ENCODE results near the gene OS9. TPM values are rescaled to one million over a fixed set of nuclear protein-coding genes. Genes with fewer than 3 reads are reported as not detected.

OS9 gene
- total RNA-seq, 1 donor: 211 TPM

DNA sequence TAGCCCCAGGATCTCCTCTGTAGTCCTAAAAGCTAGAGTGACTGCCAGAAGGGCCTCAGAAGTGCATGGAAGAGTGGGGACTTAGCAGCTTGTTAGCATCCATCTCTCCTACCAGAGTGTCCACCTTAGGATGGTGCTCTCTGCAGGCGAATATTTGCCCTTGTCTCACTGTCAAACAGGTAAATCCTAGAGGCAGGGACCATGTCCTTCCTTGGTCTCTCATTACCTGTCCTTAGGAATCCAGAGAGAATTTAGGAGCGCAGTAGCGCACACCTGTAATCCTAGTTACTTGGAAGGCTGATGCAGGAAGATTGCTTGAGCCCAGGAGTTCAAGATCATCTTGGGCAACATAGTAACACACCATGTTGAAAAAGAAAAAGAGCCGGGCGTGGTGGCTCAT, 23.2 kb downstream of the OS9 start:
- no peak overlapping the region for H3K27ac ChIP-seq (ENCODE audit: low read depth, low read length)
- TF ChIP-seq, protein P1, sequence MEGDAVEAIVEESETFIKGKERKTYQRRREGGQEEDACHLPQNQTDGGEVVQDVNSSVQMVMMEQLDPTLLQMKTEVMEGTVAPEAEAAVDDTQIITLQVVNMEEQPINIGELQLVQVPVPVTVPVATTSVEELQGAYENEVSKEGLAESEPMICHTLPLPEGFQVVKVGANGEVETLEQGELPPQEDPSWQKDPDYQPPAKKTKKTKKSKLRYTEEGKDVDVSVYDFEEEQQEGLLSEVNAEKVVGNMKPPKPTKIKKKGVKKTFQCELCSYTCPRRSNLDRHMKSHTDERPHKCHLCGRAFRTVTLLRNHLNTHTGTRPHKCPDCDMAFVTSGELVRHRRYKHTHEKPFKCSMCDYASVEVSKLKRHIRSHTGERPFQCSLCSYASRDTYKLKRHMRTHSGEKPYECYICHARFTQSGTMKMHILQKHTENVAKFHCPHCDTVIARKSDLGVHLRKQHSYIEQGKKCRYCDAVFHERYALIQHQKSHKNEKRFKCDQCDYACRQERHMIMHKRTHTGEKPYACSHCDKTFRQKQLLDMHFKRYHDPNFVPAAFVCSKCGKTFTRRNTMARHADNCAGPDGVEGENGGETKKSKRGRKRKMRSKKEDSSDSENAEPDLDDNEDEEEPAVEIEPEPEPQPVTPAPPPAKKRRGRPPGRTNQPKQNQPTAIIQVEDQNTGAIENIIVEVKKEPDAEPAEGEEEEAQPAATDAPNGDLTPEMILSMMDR (IDR thresholded peaks at IDR 0.05; ENCODE audit: extremely low read depth, low read depth, low read length): no peak
- no peaks in the 10 kb centered on the region for H3K4me1 ChIP-seq (ENCODE audit: insufficient read depth, low read length)
- no peak overlapping the region for H3K4me2 ChIP-seq (ENCODE audit: insufficient read depth, low read length)
- H3K36me3 ChIP-seq (ENCODE audit: insufficient read depth, low read length): peaks cover 36% of the 10 kb centered on the region
- H2AFZ ChIP-seq (ENCODE audit: low read length): no peak overlapping the region
- no peaks in the 10 kb centered on the region for H3K79me2 ChIP-seq (ENCODE audit: insufficient read depth, low read length)
- H3K4me3 ChIP-seq (ENCODE audit: insufficient read depth, low read length): no peak overlapping the region
- no peaks in the 10 kb centered on the region for H3K9me3 ChIP-seq (ENCODE audit: low read depth, low read length)
- H3K27me3 ChIP-seq (ENCODE audit: insufficient read depth, low read length): no peaks in the 10 kb centered on the region
- DNase-seq (ENCODE audit: insufficient read length, low spot score, missing footprints): no peak
- no peaks in the 10 kb centered on the region for H4K20me1 ChIP-seq (ENCODE audit: insufficient read depth, low read length)

DNA sequence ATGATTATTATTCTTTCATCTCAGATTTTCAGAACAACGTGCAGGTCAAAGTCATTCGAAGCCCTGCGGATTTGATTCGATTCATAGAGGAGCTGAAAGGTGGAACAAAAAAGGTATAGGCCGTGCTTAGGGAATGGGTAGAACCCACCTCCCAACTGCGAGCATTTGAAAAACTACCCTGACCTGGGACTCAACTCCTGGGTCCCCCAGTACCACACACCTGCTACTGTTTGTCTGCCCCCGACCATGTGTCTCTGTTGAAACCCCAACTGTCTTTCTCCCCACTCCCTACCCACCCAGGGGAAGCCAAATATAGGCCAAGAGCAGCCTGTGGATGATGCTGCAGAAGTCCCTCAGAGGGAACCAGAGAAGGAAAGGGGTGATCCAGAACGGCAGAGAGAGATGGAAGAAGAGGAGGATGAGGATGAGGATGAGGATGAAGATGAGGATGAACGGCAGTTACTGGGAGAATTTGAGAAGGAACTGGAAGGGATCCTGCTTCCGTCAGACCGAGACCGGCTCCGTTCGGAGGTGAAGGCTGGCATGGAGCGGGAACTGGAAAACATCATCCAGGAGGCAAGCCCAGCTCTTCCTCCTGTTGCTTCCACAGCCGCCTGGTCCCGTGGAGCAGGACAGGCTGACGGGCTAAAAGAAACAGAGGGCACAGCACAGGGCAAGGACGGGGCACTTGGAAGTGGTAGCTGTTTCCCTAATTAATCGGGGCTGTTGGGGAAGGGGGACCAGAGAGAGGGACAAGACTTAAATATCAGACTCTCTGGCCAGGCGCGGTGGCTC, 24.1 kb downstream of the OS9 start:
- no peaks in the 10 kb centered on the region for H3K4me1 ChIP-seq (ENCODE audit: insufficient read depth, low read length)
- H3K4me3 ChIP-seq (ENCODE audit: insufficient read depth, low read length): no peak overlapping the region
- no peak overlapping the region for H3K4me2 ChIP-seq (ENCODE audit: insufficient read depth, low read length)
- H3K79me2 ChIP-seq (ENCODE audit: insufficient read depth, low read length): no peaks in the 10 kb centered on the region
- peaks cover 36% of the 10 kb centered on the region for H3K36me3 ChIP-seq (ENCODE audit: insufficient read depth, low read length)
- no peaks in the 10 kb centered on the region for H3K27me3 ChIP-seq (ENCODE audit: insufficient read depth, low read length)
- H4K20me1 ChIP-seq (ENCODE audit: insufficient read depth, low read length): no peaks in the 10 kb centered on the region
- no peak overlapping the region for H2AFZ ChIP-seq (ENCODE audit: low read length)
- H3K27ac ChIP-seq (ENCODE audit: low read depth, low read length): no peak overlapping the region
- H3K9me3 ChIP-seq (ENCODE audit: low read depth, low read length): no peaks in the 10 kb centered on the region
- DNase-seq (ENCODE audit: insufficient read length, low spot score, missing footprints): peak; percentile 37
- TF ChIP-seq, protein P1 (IDR thresholded peaks at IDR 0.05; ENCODE audit: extremely low read depth, low read depth, low read length): no peak

DNA sequence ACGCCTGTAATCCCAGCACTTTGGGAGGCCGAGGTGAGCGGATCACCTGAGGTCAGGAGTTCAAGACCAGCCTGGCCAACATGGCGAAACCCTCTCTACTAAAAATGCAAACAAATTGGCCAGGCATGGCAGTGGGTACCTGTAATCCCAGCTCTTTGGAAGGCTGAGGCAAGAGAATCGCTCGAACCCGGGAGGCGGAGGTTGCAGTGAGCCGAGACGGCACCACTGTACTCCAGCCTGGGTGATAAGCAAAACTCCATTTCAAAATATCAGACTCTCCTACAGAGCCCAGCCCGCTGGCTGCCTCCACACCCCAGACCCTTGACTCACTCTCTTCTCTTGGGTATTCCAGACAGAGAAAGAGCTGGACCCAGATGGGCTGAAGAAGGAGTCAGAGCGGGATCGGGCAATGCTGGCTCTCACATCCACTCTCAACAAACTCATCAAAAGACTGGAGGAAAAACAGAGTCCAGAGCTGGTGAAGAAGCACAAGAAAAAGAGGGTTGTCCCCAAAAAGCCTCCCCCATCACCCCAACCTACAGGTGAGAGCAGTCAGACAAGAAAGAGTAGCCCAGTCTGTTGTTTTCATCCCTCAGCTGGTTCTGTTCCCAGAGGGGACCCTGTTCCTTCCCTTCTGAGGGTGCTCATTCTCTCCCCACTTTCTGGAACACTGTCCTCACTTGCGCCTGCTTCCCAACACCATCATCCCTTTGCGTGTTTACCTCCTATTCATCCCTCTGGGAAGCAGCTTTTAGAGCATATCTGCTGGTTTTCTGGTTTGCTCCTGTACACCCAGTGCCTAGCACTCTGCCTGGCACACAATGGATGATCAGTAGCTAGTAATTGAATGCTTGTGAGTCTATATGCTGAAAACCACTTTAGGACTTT, 25.0 kb downstream of the OS9 start:
- Histone ChIP-seq H3K79me2 (ENCODE audit: insufficient read depth, low read length) (no peaks in the 10 kb centered on the region), H3K4me1 (ENCODE audit: insufficient read depth, low read length) (no peaks in the 10 kb centered on the region), H3K9me3 (ENCODE audit: low read depth, low read length) (no peaks in the 10 kb centered on the region), H4K20me1 (ENCODE audit: insufficient read depth, low read length) (no peaks in the 10 kb centered on the region), H3K4me2 (ENCODE audit: insufficient read depth, low read length) (no peak overlapping the region), H2AFZ (ENCODE audit: low read length) (no peak overlapping the region), H3K27me3 (ENCODE audit: insufficient read depth, low read length) (no peaks in the 10 kb centered on the region), H3K4me3 (ENCODE audit: insufficient read depth, low read length) (no peak overlapping the region), H3K36me3 (ENCODE audit: insufficient read depth, low read length) (peaks cover 36% of the 10 kb centered on the region), H3K27ac (ENCODE audit: low read depth, low read length) (no peak overlapping the region)
- TF ChIP-seq, protein P1 (IDR thresholded peaks at IDR 0.05; ENCODE audit: extremely low read depth, low read depth, low read length): no peak
- peak; percentile 41 for DNase-seq (ENCODE audit: insufficient read length, low spot score, missing footprints)

Data from osteoblast (primary cell).